Thymus (tissue), 11 donors: ENCODE results near the gene TSPAN15. TPM values are rescaled to one million over a fixed set of nuclear protein-coding genes. Genes with fewer than 3 reads are reported as not detected.

Experiments
- DNase-seq, 9 donors: peaks; one replicate each; pipeline ENCODE4 v3.0.0-alpha.2; 2013; ENCODE audit warnings: low spot score in 9 of 9, low read depth in 6 of 9, missing footprints in 1 of 9
- H3K27ac ChIP-seq, 2 donors: one replicate each; pipeline ENCODE4 v1.5.1; 2013; ENCODE audit warnings: control low read depth in 1 of 2, low read depth in 1 of 2, low read length in 1 of 2, mild to moderate bottlenecking in 1 of 2, moderate library complexity in 1 of 2
- H3K27me3 ChIP-seq, 2 donors: one replicate each; pipeline ENCODE4 v1.5.1; 2013; ENCODE audit warnings: low read length in 1 of 2; ENCODE audit not compliant: control insufficient read depth in 2 of 2, insufficient read depth in 1 of 2
- H3K36me3 ChIP-seq, 2 donors: one replicate each; pipeline ENCODE4 v1.5.1; 2013; ENCODE audit warnings: low read length in 1 of 2, mild to moderate bottlenecking in 1 of 2, moderate library complexity in 1 of 2; ENCODE audit not compliant: control insufficient read depth in 2 of 2, insufficient read depth in 2 of 2
- H3K4me1 ChIP-seq, 2 donors: one replicate each; pipeline ENCODE4 v1.5.1; 2013; ENCODE audit warnings: low read length in 2 of 2; ENCODE audit not compliant: control insufficient read depth in 2 of 2, insufficient read depth in 2 of 2
- H3K4me3 ChIP-seq, 2 donors: one replicate each; pipeline ENCODE4 v1.5.1; 2013; ENCODE audit warnings: low read length in 2 of 2, control low read depth in 1 of 2, mild to moderate bottlenecking in 1 of 2
- H3K9me3 ChIP-seq, 2 donors: one replicate each; pipeline ENCODE4 v1.5.1; 2013; ENCODE audit warnings: low read length in 1 of 2, mild to moderate bottlenecking in 1 of 2; ENCODE audit not compliant: control insufficient read depth in 2 of 2, insufficient read depth in 1 of 2
- WGBS: extraction: QIAGEN DNeasy Blood & Tissue Kit; methylation state at CpG from one replicate; pipeline ENCODE4 v1.1.7; 2013; 5-methylcytosine and 5-hydroxymethylcytosine counted together
- polyA plus RNA-seq: library from polyadenylated mRNA; stranded (reverse); fragments of 200-250 nt; gene quantifications from one replicate; pipeline ENCODE4 v1.2.3, GENCODE V29; 2013
- total RNA-seq: library from RNA; stranded (reverse); fragments of 120-200 nt; gene quantifications from one replicate; pipeline ENCODE4 v1.2.4, GENCODE V29; 2013
- donor health status: healthy.

TSPAN15 gene
- total and polyA plus RNA-seq, 2 donors = 9.7 to 13.2 TPM

DNA sequence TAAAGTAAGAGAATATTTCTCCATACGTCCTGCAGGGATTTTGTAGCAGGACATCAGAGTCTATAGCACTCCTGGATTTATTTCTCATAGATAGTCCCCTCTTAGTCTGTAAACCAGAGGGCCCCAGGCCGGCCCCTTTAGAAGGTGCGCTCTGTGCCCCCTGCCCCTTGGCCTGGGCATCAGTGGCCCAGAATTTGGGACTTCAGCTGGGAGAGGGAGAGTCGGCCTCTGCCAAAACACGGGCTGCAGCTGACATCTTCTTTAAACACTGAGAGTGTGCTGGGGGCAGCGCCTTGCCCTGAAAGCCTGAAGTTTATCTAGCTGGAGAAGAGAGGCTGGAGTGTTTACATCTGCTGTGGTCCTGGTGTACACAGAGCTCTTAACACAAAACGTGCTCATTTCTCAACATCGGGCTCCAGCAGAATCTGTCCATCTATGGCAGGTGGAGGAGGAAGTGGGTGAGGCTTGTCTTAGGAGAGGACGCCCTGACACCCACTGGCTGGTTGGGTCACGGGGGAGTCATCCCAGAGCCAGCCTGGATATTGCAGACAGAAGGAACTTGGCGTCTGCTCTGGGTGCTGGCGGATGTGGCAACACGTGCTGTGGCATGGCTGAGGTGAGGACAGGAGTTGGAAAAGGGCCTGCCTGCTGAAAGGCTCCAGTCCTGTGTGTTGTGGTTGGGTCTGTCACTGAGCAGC lies 29.5 kb upstream of the TSPAN15 start:
- H3K27me3 ChIP-seq = no peaks in the 10 kb centered on the region
- 82% methylated on average over 13 of the region's 13 CpGs for WGBS
- peak in 1 of 9 donors; percentile 46 for DNase-seq
- H3K36me3 ChIP-seq = no peaks in the 10 kb centered on the region
- H3K9me3 ChIP-seq = no peaks in the 10 kb centered on the region
- H3K4me3 ChIP-seq = no peak overlapping the region
- H3K4me1 ChIP-seq = peaks cover 17 to 39% of the 10 kb centered on the region in 2 donors
- H3K27ac ChIP-seq = no peak overlapping the region

- DNase-seq = no peak
- 94% methylated on average over 4 of the region's 4 CpGs for WGBS
- Histone ChIP-seq H3K4me1 (peaks cover 17 to 47% of the 10 kb centered on the region in 2 donors), H3K4me3 (no peak overlapping the region), H3K9me3 (no peaks in the 10 kb centered on the region), H3K27me3 (no peaks in the 10 kb centered on the region), H3K27ac (no peak overlapping the region), H3K36me3 (no peaks in the 10 kb centered on the region)
Measured at GRCh38 chr10:69422676-69423075, 28.6 kb upstream of the TSPAN15 start.

- no peaks in the 10 kb centered on the region for H3K27me3 ChIP-seq
- no peaks in the 10 kb centered on the region for H3K9me3 ChIP-seq
- H3K36me3 ChIP-seq = no peaks in the 10 kb centered on the region
- WGBS = 98% methylated on average over 2 of the region's 2 CpGs
- no peak for DNase-seq
- H3K4me1 ChIP-seq = peaks cover 17 to 62% of the 10 kb centered on the region in 2 donors
- H3K4me3 ChIP-seq = no peak overlapping the region
- H3K27ac ChIP-seq = no peak overlapping the region
Measured at GRCh38 chr10:69425041-69425440, 26.2 kb upstream of the TSPAN15 start.

DNA sequence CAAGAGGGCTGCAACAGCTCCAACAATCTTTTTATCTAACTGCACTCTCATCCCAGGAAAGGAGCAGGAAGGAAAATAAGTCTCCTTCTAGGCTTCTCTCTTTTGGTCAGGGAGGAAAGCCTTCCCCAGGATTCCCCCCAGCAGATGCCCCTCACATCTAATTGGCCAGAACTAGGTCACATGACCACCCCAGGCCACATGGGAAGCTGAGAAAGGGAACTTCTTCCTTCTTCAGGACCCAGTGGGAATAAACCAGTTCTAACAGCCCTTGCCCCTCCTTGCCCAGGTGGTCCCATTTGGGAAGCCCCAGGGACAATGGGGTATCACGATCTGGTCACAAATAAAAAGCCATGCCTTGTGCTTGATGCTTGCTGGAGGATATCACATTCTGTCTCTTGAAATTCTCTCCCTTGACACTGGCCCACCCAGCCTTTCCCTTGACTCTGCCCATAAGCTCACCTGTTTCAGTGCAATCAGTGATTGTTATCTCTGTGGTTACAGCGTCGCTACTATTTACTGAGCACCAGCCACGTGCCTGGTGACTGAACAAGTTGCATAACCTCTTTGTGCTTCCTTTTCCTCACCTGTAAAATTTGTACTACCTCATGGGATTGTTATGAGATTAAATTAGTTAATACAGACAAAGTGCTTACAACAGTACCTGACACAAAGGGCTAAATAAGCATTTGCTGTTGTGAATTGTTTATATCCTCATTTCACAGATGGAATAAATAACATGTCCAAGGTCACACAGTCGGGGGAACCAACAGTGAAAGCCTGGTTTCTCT lies 25.6 kb upstream of the TSPAN15 start:
- Histone ChIP-seq H3K36me3 (no peaks in the 10 kb centered on the region), H3K4me3 (no peak overlapping the region), H3K4me1 (peaks cover 17 to 62% of the 10 kb centered on the region in 2 donors), H3K9me3 (no peaks in the 10 kb centered on the region), H3K27me3 (no peaks in the 10 kb centered on the region), H3K27ac (peak overlapping the region in 1 of 2 donors; percentile 77)
- 18% methylated on average over 5 of the region's 5 CpGs for WGBS
- peak in 3 of 9 donors; percentile 58 to 81 (median 63) for DNase-seq

DNA sequence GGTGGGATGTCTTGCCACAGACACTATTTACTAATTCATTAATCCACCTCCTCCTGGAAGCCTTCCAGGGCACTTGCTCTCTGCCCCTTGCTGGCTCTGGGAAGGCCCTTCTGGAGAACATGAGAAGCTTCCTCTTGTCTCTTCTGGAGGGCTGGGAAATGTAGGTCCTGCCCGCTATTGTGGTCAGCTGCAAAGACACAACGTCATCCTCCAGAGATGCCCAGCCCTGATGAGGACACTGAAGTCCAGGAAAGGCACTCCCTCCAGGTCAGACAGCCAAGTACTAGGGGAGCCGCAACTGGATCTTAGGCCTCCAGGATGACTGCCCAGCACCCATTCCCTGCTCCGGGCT lies 24.9 kb upstream of the TSPAN15 start:
- WGBS = 81% methylated on average over 4 of the region's 4 CpGs
- Histone ChIP-seq H3K4me3 (no peak overlapping the region), H3K27me3 (no peaks in the 10 kb centered on the region), H3K9me3 (no peaks in the 10 kb centered on the region), H3K36me3 (no peaks in the 10 kb centered on the region), H3K4me1 (peaks cover 17 to 62% of the 10 kb centered on the region in 2 donors), H3K27ac (peak overlapping the region in 1 of 2 donors; percentile 77)
- DNase-seq = no peak

DNA sequence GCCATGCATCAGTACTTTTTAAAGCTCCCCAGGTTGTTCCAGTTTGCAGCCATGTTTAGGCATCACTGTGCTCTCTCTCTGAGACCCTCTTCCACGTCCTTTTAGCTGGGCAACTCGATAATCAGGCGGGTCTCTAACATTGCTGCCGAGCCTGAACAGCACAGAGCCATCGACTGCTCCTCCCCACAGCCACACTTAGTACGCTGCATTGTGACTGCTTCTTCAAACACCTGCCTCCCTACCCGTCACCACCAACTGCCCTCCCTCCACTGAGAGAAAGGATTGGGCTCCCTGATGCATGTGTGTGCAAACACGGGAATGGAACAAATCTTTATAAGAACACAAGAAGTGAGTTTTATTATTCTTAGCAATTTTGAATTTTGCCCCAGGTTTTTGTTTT lies 23.1 kb upstream of the TSPAN15 start:
- no peaks in the 10 kb centered on the region for H3K27me3 ChIP-seq
- H3K27ac ChIP-seq = peak overlapping the region in 1 of 2 donors; percentile 69
- H3K4me3 ChIP-seq = no peak overlapping the region
- peak in 2 of 9 donors; percentile 51 to 79 for DNase-seq
- no peaks in the 10 kb centered on the region for H3K9me3 ChIP-seq
- WGBS = 54% methylated on average over 8 of the region's 8 CpGs
- H3K36me3 ChIP-seq = no peaks in the 10 kb centered on the region
- H3K4me1 ChIP-seq = peaks cover 17 to 53% of the 10 kb centered on the region in 2 donors

GRCh38 chr10:69434169-69434568 lies 17.1 kb upstream of the TSPAN15 start:
- Histone ChIP-seq H3K9me3 (peaks cover 0 to 10% of the 10 kb centered on the region in 2 donors), H3K4me3 (no peak overlapping the region), H3K36me3 (no peaks in the 10 kb centered on the region), H3K4me1 (peaks cover 0 to 3% of the 10 kb centered on the region in 2 donors), H3K27ac (no peak overlapping the region), H3K27me3 (no peaks in the 10 kb centered on the region)
- DNase-seq = no peak
- WGBS = 91% methylated on average over 2 of the region's 2 CpGs

DNA sequence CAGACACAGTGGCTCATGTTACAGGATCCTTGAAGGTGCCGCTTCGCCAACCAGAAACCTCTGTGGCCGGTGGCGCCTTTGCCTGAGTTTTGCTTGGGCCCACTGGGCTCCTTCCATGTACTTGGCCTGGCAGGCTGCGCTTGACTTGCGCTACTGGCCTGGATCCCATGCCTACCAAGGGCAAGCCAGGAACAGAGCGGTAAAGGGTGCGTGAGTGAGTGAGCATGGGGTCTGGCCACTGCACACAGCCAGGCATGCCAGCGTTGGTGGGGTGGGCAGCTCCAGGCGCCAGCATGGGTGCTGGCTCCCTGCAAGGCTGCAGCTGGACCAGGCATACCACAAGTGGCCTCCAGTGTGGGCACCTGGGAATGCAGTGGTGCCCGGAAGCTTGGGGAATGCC lies 16.3 kb upstream of the TSPAN15 start:
- Histone ChIP-seq H3K9me3 (peaks cover 0 to 10% of the 10 kb centered on the region in 2 donors), H3K27me3 (no peaks in the 10 kb centered on the region), H3K36me3 (no peaks in the 10 kb centered on the region), H3K4me1 (peaks cover 0 to 5% of the 10 kb centered on the region in 2 donors), H3K27ac (no peak overlapping the region), H3K4me3 (no peak overlapping the region)
- no peak for DNase-seq
- over 99% methylated on average over 11 of the region's 11 CpGs for WGBS

DNA sequence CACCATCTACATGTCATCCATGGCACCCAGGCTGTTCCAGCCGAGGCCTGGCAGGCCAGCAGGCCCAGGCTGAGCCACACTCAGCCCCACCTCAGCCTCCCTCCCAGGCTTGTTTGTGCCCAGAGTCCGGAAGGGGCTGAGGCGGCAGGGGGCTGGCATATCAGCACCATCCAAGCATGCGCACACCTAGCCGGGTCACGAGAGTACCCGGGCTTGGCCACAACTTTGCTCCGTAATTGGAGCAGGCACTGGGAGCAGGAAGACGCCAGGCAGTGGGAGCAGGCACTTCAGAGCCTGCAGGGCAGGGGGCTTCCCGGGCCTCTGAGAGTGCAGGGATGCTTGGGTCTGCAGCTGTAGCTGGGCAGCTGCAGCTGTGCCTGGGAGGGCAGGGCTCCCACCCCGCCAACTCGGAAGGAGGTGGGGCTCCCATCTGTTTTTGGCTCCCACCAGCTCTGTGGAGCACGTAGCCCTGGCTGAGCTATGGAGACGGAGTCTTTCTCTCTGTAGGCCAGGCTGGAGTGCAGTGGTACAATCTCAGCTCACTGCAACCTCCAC lies 15.2 kb upstream of the TSPAN15 start:
- no peak overlapping the region for H3K4me3 ChIP-seq
- H3K27ac ChIP-seq = no peak overlapping the region
- H3K4me1 ChIP-seq = peaks cover 0 to 5% of the 10 kb centered on the region in 2 donors
- WGBS = 90% methylated on average over 14 of the region's 14 CpGs
- no peaks in the 10 kb centered on the region for H3K27me3 ChIP-seq
- H3K9me3 ChIP-seq = peaks cover 0 to 10% of the 10 kb centered on the region in 2 donors
- no peak for DNase-seq
- no peaks in the 10 kb centered on the region for H3K36me3 ChIP-seq
